ENCODE results near the gene CLNK.

The CLNK gene, protein sequence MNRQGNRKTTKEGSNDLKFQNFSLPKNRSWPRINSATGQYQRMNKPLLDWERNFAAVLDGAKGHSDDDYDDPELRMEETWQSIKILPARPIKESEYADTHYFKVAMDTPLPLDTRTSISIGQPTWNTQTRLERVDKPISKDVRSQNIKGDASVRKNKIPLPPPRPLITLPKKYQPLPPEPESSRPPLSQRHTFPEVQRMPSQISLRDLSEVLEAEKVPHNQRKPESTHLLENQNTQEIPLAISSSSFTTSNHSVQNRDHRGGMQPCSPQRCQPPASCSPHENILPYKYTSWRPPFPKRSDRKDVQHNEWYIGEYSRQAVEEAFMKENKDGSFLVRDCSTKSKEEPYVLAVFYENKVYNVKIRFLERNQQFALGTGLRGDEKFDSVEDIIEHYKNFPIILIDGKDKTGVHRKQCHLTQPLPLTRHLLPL

GRCh38 chr4:10684631-10685030 lies at the start of gene CLNK:
TSS of gene CLNK (minus strand) at chr4:10684768. CDS start at chr4:10667869, 16,899 bp downstream.
- no peak within 1 kb of the TSS for H3K4me3 ChIP-seq (ENCODE audit: low read length in 2 of 2)
- H3K27ac ChIP-seq (ENCODE audit: low read depth in 2 of 2, low read length in 2 of 2), result no peak within 1 kb of the TSS
- H3K36me3 ChIP-seq (ENCODE audit: control insufficient read depth in 2 of 2, insufficient read depth in 2 of 2, low read length in 2 of 2), result no peaks in the 10 kb centered on the region
- H3K4me1 ChIP-seq (ENCODE audit: control insufficient read depth in 2 of 2, insufficient read depth in 2 of 2, low read length in 2 of 2), result no peaks in the 10 kb centered on the region
- no peaks in the 10 kb centered on the region for H3K27me3 ChIP-seq (ENCODE audit: control insufficient read depth in 2 of 2, insufficient read depth in 2 of 2, low read length in 2 of 2)
- no peak within 1 kb of the TSS for H3K9ac ChIP-seq (ENCODE audit: low read depth in 1 of 2, low read length in 2 of 2)
- no peaks in the 10 kb centered on the region for H3K9me3 ChIP-seq (ENCODE audit: control insufficient read depth in 2 of 2, low read length in 2 of 2)

- no peak overlapping the region for H3K4me3 ChIP-seq (ENCODE audit: low read length in 2 of 2)
- H3K4me1 ChIP-seq (ENCODE audit: control insufficient read depth in 2 of 2, insufficient read depth in 2 of 2, low read length in 2 of 2), result no peaks in the 10 kb centered on the region
- H3K27ac ChIP-seq (ENCODE audit: low read depth in 2 of 2, low read length in 2 of 2), result no peak overlapping the region
- H3K9ac ChIP-seq (ENCODE audit: low read depth in 1 of 2, low read length in 2 of 2), result no peak overlapping the region
- no peaks in the 10 kb centered on the region for H3K36me3 ChIP-seq (ENCODE audit: control insufficient read depth in 2 of 2, insufficient read depth in 2 of 2, low read length in 2 of 2)
- no peaks in the 10 kb centered on the region for H3K27me3 ChIP-seq (ENCODE audit: control insufficient read depth in 2 of 2, insufficient read depth in 2 of 2, low read length in 2 of 2)
- H3K9me3 ChIP-seq (ENCODE audit: control insufficient read depth in 2 of 2, low read length in 2 of 2), result no peaks in the 10 kb centered on the region
Observed at GRCh38 chr4:10733481-10734062, 49.0 kb upstream of the CLNK start.

- Histone ChIP-seq H3K9me3 (ENCODE audit: control insufficient read depth in 2 of 2, low read length in 2 of 2) (no peaks in the 10 kb centered on the region), H3K4me1 (ENCODE audit: control insufficient read depth in 2 of 2, insufficient read depth in 2 of 2, low read length in 2 of 2) (no peaks in the 10 kb centered on the region), H3K27ac (ENCODE audit: low read depth in 2 of 2, low read length in 2 of 2) (no peak overlapping the region), H3K36me3 (ENCODE audit: control insufficient read depth in 2 of 2, insufficient read depth in 2 of 2, low read length in 2 of 2) (no peaks in the 10 kb centered on the region), H3K9ac (ENCODE audit: low read depth in 1 of 2, low read length in 2 of 2) (no peak overlapping the region), H3K4me3 (ENCODE audit: low read length in 2 of 2) (no peak overlapping the region), H3K27me3 (ENCODE audit: control insufficient read depth in 2 of 2, insufficient read depth in 2 of 2, low read length in 2 of 2) (no peaks in the 10 kb centered on the region)
Observed at GRCh38 chr4:10732914-10733415, 48.4 kb upstream of the CLNK start.

DNA sequence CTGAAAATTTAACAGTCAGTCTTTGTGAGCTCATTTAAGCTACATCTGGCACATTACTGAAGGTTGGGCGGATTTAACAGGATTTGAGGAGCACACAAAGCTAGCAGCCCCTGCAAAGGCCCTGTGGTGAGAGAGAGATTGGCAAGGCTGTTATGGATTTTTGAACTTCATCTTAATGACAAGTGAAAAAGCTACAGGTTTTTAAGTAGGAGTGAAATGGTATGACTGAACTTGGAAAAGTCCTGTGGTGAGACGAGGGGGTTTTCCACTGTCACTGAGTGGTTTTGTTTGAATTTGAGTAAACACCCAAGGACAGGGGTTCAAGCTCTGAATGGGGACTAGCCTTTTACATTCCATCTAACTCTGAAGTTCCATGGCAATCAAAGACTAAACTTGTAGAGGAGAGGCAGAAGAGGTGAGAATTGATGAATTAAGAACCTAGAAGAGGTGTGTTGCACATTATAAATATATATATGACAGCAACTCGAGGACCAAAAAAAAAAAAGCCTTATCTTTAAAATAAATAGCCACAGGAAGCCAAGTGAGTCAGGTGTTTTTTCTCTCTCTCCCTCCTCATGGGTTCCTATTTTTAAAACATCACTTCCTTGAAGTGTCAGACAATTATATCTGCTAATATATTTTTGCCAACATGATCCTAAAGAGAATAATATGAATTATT lies 47.8 kb upstream of the CLNK start:
- Histone ChIP-seq H3K4me1 (ENCODE audit: control insufficient read depth in 2 of 2, insufficient read depth in 2 of 2, low read length in 2 of 2) (no peaks in the 10 kb centered on the region), H3K36me3 (ENCODE audit: control insufficient read depth in 2 of 2, insufficient read depth in 2 of 2, low read length in 2 of 2) (no peaks in the 10 kb centered on the region), H3K27me3 (ENCODE audit: control insufficient read depth in 2 of 2, insufficient read depth in 2 of 2, low read length in 2 of 2) (no peaks in the 10 kb centered on the region), H3K27ac (ENCODE audit: low read depth in 2 of 2, low read length in 2 of 2) (no peak overlapping the region), H3K4me3 (ENCODE audit: low read length in 2 of 2) (no peak overlapping the region), H3K9ac (ENCODE audit: low read depth in 1 of 2, low read length in 2 of 2) (no peak overlapping the region), H3K9me3 (ENCODE audit: control insufficient read depth in 2 of 2, low read length in 2 of 2) (no peaks in the 10 kb centered on the region)

DNA sequence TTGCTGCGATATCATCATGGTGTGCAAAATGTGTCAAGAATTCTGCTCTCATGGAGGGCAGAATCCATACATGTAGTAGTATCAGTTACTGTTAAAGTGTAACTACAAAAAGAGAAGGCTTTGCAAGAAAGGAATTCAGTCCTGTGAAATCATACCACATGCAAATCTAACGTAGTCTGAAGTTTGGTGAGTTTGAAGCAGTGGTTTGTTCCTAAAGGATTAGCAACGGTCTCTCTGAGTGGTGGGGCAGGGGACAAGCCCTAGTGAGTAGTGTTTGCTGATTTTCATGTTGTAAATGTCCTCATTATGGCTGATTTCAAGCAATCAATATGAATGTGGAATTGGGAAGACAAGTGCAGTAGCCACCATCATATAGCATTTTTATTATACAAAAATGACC lies 47.1 kb upstream of the CLNK start:
- Histone ChIP-seq H3K27me3 (ENCODE audit: control insufficient read depth in 2 of 2, insufficient read depth in 2 of 2, low read length in 2 of 2) (no peaks in the 10 kb centered on the region), H3K9me3 (ENCODE audit: control insufficient read depth in 2 of 2, low read length in 2 of 2) (no peaks in the 10 kb centered on the region), H3K4me1 (ENCODE audit: control insufficient read depth in 2 of 2, insufficient read depth in 2 of 2, low read length in 2 of 2) (no peaks in the 10 kb centered on the region), H3K36me3 (ENCODE audit: control insufficient read depth in 2 of 2, insufficient read depth in 2 of 2, low read length in 2 of 2) (no peaks in the 10 kb centered on the region), H3K4me3 (ENCODE audit: low read length in 2 of 2) (no peak overlapping the region), H3K9ac (ENCODE audit: low read depth in 1 of 2, low read length in 2 of 2) (no peak overlapping the region), H3K27ac (ENCODE audit: low read depth in 2 of 2, low read length in 2 of 2) (no peak overlapping the region)

DNA sequence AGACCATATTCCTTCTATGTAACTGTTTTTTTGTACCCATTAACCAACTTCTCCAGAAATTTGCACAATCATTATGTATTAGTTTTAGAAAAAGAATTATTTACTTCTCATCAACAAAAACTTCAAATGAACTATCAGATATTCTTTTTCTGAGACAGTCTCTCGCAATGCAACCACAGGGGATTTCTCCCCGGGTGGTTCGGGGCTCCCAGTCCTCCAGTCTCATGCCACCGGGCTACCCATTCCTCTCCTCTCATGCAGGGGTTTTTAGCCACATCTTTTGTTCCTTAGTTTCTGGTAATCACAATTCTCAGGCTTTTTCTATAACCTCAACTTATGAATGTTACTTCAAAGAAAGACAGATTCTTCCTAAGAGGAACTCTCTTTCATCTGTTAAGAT lies 46.6 kb upstream of the CLNK start:
- no peaks in the 10 kb centered on the region for H3K9me3 ChIP-seq (ENCODE audit: control insufficient read depth in 2 of 2, low read length in 2 of 2)
- H3K4me1 ChIP-seq (ENCODE audit: control insufficient read depth in 2 of 2, insufficient read depth in 2 of 2, low read length in 2 of 2), result no peaks in the 10 kb centered on the region
- no peak overlapping the region for H3K27ac ChIP-seq (ENCODE audit: low read depth in 2 of 2, low read length in 2 of 2)
- no peak overlapping the region for H3K9ac ChIP-seq (ENCODE audit: low read depth in 1 of 2, low read length in 2 of 2)
- no peaks in the 10 kb centered on the region for H3K36me3 ChIP-seq (ENCODE audit: control insufficient read depth in 2 of 2, insufficient read depth in 2 of 2, low read length in 2 of 2)
- H3K27me3 ChIP-seq (ENCODE audit: control insufficient read depth in 2 of 2, insufficient read depth in 2 of 2, low read length in 2 of 2), result no peaks in the 10 kb centered on the region
- no peak overlapping the region for H3K4me3 ChIP-seq (ENCODE audit: low read length in 2 of 2)

DNA sequence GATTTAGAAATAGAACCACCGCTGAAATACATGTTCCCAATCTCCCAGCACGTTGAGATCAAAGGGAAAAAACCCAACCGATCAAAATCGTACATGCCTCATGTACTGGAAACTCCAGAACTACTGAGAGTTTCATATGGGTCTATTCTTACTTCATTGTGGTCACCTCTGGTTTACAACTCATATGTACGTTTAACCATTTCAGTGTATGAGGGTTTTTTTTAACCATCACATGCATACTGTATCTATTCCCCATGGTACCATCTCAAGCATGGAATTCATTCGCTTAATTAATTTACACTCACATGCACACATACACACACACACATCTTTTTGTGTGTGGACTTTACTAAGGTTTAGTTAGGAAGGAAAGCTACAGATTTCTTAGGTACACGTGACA lies 46.0 kb upstream of the CLNK start:
- no peak overlapping the region for H3K4me3 ChIP-seq (ENCODE audit: low read length in 2 of 2)
- H3K27me3 ChIP-seq (ENCODE audit: control insufficient read depth in 2 of 2, insufficient read depth in 2 of 2, low read length in 2 of 2), result no peaks in the 10 kb centered on the region
- no peaks in the 10 kb centered on the region for H3K36me3 ChIP-seq (ENCODE audit: control insufficient read depth in 2 of 2, insufficient read depth in 2 of 2, low read length in 2 of 2)
- no peak overlapping the region for H3K27ac ChIP-seq (ENCODE audit: low read depth in 2 of 2, low read length in 2 of 2)
- H3K4me1 ChIP-seq (ENCODE audit: control insufficient read depth in 2 of 2, insufficient read depth in 2 of 2, low read length in 2 of 2), result no peaks in the 10 kb centered on the region
- no peak overlapping the region for H3K9ac ChIP-seq (ENCODE audit: low read depth in 1 of 2, low read length in 2 of 2)
- no peaks in the 10 kb centered on the region for H3K9me3 ChIP-seq (ENCODE audit: control insufficient read depth in 2 of 2, low read length in 2 of 2)

DNA sequence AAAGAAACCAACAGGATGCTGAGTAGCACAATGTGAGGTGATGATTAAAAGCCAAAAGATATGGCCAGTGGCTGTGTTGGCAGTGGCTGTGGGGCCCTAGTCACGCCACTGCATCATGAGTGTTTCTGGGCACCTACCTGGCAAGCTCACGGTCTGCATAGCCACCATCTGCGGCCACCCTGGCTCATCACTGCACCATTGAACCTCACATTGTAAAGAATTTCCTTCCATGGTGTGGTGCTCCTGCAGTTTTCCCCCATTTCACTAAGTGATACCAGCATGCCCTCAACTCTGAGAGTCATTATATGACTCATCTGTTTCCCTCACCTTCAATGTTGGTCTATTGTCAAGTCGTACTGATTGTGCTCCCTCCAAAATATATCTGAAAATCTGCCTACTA lies 45.5 kb upstream of the CLNK start:
- Histone ChIP-seq H3K27me3 (ENCODE audit: control insufficient read depth in 2 of 2, insufficient read depth in 2 of 2, low read length in 2 of 2) (no peaks in the 10 kb centered on the region), H3K4me3 (ENCODE audit: low read length in 2 of 2) (no peak overlapping the region), H3K27ac (ENCODE audit: low read depth in 2 of 2, low read length in 2 of 2) (no peak overlapping the region), H3K9me3 (ENCODE audit: control insufficient read depth in 2 of 2, low read length in 2 of 2) (no peaks in the 10 kb centered on the region), H3K9ac (ENCODE audit: low read depth in 1 of 2, low read length in 2 of 2) (no peak overlapping the region), H3K4me1 (ENCODE audit: control insufficient read depth in 2 of 2, insufficient read depth in 2 of 2, low read length in 2 of 2) (no peaks in the 10 kb centered on the region), H3K36me3 (ENCODE audit: control insufficient read depth in 2 of 2, insufficient read depth in 2 of 2, low read length in 2 of 2) (no peaks in the 10 kb centered on the region)

GRCh38 chr4:10729366-10729765 lies 44.8 kb upstream of the CLNK start:
- Histone ChIP-seq H3K36me3 (ENCODE audit: control insufficient read depth in 2 of 2, insufficient read depth in 2 of 2, low read length in 2 of 2) (no peaks in the 10 kb centered on the region), H3K27me3 (ENCODE audit: control insufficient read depth in 2 of 2, insufficient read depth in 2 of 2, low read length in 2 of 2) (no peaks in the 10 kb centered on the region), H3K9ac (ENCODE audit: low read depth in 1 of 2, low read length in 2 of 2) (no peak overlapping the region), H3K4me1 (ENCODE audit: control insufficient read depth in 2 of 2, insufficient read depth in 2 of 2, low read length in 2 of 2) (no peaks in the 10 kb centered on the region), H3K27ac (ENCODE audit: low read depth in 2 of 2, low read length in 2 of 2) (no peak overlapping the region), H3K9me3 (ENCODE audit: control insufficient read depth in 2 of 2, low read length in 2 of 2) (no peaks in the 10 kb centered on the region), H3K4me3 (ENCODE audit: low read length in 2 of 2) (no peak overlapping the region)

GRCh38 chr4:10728016-10728415 lies 43.4 kb upstream of the CLNK start:
- Histone ChIP-seq H3K36me3 (ENCODE audit: control insufficient read depth in 2 of 2, insufficient read depth in 2 of 2, low read length in 2 of 2) (no peaks in the 10 kb centered on the region), H3K4me1 (ENCODE audit: control insufficient read depth in 2 of 2, insufficient read depth in 2 of 2, low read length in 2 of 2) (no peaks in the 10 kb centered on the region), H3K27me3 (ENCODE audit: control insufficient read depth in 2 of 2, insufficient read depth in 2 of 2, low read length in 2 of 2) (no peaks in the 10 kb centered on the region), H3K9ac (ENCODE audit: low read depth in 1 of 2, low read length in 2 of 2) (no peak overlapping the region), H3K9me3 (ENCODE audit: control insufficient read depth in 2 of 2, low read length in 2 of 2) (no peaks in the 10 kb centered on the region), H3K4me3 (ENCODE audit: low read length in 2 of 2) (no peak overlapping the region), H3K27ac (ENCODE audit: low read depth in 2 of 2, low read length in 2 of 2) (no peak overlapping the region)

Measured in mucosa of rectum (tissue), 2 donors.